ACC112 (cell line): ENCODE measurements around the gene SLC27A2.

Source experiments
- H2AFZ ChIP-seq: fragments of 200-600 bp; sonication (generic); one replicate; pipeline ENCODE4 v1.6.0; 2017; ENCODE audit warnings: antibody characterized with exemption, low read length; ENCODE audit not compliant: unreplicated experiment
- H3K27ac ChIP-seq: fragments of 200-600 bp; sonication (generic); 2 replicates; pipeline ENCODE4 v1.5.1; 2014; ENCODE audit warnings: low read depth, mild to moderate bottlenecking, antibody characterized with exemption, low read length, moderate library complexity
- H3K27me3 ChIP-seq: fragments of 200-600 bp; sonication (generic); 2 replicates; pipeline ENCODE4 v1.6.1; 2014; ENCODE audit warnings: mild to moderate bottlenecking, antibody characterized with exemption, low read length, moderate library complexity, mixed read lengths; ENCODE audit not compliant: insufficient read depth
- H3K36me3 ChIP-seq: fragments of 200-600 bp; sonication (generic); 2 replicates; pipeline ENCODE4 v1.6.1; 2016; ENCODE audit warnings: mild to moderate bottlenecking, antibody characterized with exemption, low read length, moderate library complexity, mixed read lengths; ENCODE audit not compliant: insufficient read depth
- H3K4me1 ChIP-seq: fragments of 200-600 bp; sonication (generic); one replicate; pipeline ENCODE4 v1.6.1; 2016; ENCODE audit warnings: low read length, mixed read lengths; ENCODE audit not compliant: insufficient read depth, unreplicated experiment, control insufficient read depth
- H3K4me3 ChIP-seq: fragments of 200-600 bp; sonication (generic); 2 replicates; pipeline ENCODE4 v1.5.1; 2014; ENCODE audit warnings: mild to moderate bottlenecking, low read depth, low read length
- H3K79me2 ChIP-seq: fragments of 200-600 bp; sonication (generic); one replicate; pipeline ENCODE4 v1.6.0; 2016; ENCODE audit warnings: low read length; ENCODE audit not compliant: control insufficient read depth, unreplicated experiment, insufficient read depth

Gene SLC27A2

GRCh38 chr15:50235794-50236193, 53.8 kb downstream of the SLC27A2 start:
- H3K27ac ChIP-seq, result no peak overlapping the region

DNA sequence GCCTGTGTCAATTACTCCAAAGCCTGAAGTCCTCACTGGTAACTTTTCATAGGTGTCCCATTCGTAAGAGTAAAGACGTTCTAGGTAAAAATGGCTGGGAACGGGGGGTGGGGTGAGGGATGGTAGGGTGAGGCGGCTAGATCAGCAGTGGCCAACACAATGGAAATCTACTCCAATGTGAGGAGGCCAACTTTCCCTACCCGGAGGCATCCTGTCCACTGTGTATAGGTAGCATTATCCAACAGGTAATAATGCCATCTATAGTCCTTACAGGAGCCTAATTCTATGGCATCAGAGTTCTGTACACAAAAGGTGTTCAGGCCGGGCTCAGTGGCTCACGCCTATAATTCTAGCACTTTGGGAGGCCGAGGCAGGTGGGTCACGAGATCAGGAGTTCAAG, 54.4 kb downstream of the SLC27A2 start:
- Histone ChIP-seq H3K79me2 (no peaks in the 10 kb centered on the region), H2AFZ (no peak overlapping the region), H3K27me3 (no peaks in the 10 kb centered on the region), H3K4me1 (peaks cover 5% of the 10 kb centered on the region), H3K36me3 (no peaks in the 10 kb centered on the region), H3K4me3 (no peak overlapping the region), H3K27ac (no peak overlapping the region)

More at GRCh38 chr15:50235794-50236193, 53.8 kb downstream of the SLC27A2 start:
- H3K4me3 ChIP-seq, result no peak overlapping the region
- peaks cover 3% of the 10 kb centered on the region for H3K4me1 ChIP-seq
- H3K36me3 ChIP-seq, result no peaks in the 10 kb centered on the region
- no peak overlapping the region for H2AFZ ChIP-seq
- no peaks in the 10 kb centered on the region for H3K79me2 ChIP-seq
- no peaks in the 10 kb centered on the region for H3K27me3 ChIP-seq

- Histone ChIP-seq H3K27me3 (no peaks in the 10 kb centered on the region), H3K36me3 (no peaks in the 10 kb centered on the region), H3K4me1 (peaks cover 7% of the 10 kb centered on the region), H3K27ac (no peak overlapping the region), H3K4me3 (no peak overlapping the region), H2AFZ (no peak overlapping the region), H3K79me2 (no peaks in the 10 kb centered on the region)
Observed at GRCh38 chr15:50238255-50238654, 56.3 kb downstream of the SLC27A2 start.

GRCh38 chr15:50241684-50242450, 59.9 kb downstream of the SLC27A2 start:
- Histone ChIP-seq H3K36me3 (no peaks in the 10 kb centered on the region), H2AFZ (no peak overlapping the region), H3K4me1 (peaks cover 4% of the 10 kb centered on the region)

DNA sequence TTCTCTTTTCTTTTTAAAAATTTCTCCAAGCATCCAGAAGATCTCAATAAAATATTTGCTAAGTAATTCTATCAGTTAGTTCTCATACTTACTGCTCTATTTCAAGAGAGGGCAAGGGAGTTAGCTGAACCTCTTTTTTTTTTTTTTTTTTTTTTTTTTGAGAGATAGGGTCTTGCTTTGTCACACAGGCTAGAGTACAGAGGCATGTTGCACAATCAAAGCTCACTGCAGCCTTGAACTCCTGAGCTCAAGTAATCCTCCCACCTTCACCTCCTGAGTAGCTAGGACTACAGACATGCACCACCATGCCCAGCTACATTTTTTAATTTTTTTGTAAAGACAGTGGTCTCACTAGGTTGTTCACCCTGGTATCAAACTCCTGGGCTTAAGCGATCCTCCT, 62.2 kb downstream of the SLC27A2 start:
- Histone ChIP-seq H3K27ac (no peak overlapping the region), H3K27me3 (no peaks in the 10 kb centered on the region), H2AFZ (no peak overlapping the region), H3K4me3 (no peak overlapping the region), H3K36me3 (no peaks in the 10 kb centered on the region), H3K79me2 (no peaks in the 10 kb centered on the region), H3K4me1 (peaks cover 14% of the 10 kb centered on the region)

More at GRCh38 chr15:50241684-50242450, 59.9 kb downstream of the SLC27A2 start:
- Histone ChIP-seq H3K27me3 (no peaks in the 10 kb centered on the region), H3K79me2 (no peaks in the 10 kb centered on the region), H3K27ac (no peak overlapping the region), H3K4me3 (no peak overlapping the region)

GRCh38 chr15:50244959-50245624, 63.1 kb downstream of the SLC27A2 start:
- H3K27ac ChIP-seq, result no peak overlapping the region
- peaks cover 18% of the 10 kb centered on the region for H3K4me1 ChIP-seq
- H3K79me2 ChIP-seq, result no peaks in the 10 kb centered on the region
- H3K4me3 ChIP-seq, result no peak overlapping the region
- H2AFZ ChIP-seq, result no peak overlapping the region
- H3K27me3 ChIP-seq, result no peaks in the 10 kb centered on the region
- H3K36me3 ChIP-seq, result no peaks in the 10 kb centered on the region

DNA sequence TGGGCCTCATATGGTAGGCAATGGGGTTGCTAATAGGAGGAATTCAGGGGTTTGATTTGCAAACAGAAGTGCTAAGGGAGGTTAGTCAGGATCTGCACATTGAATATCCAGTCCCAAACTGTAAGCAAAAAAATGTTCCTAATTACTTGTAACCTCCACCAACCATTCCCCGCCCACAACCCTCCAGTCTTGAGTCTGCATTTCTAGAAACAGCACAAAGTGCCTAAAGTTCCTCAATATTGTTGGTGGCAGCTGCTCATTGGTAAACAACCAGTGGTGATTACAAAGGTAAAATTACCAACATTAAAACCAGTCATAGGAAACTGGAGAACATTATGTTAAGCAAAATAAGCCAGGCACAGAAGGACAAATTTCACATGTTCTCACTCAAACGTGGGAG, 64.6 kb downstream of the SLC27A2 start:
- peaks cover 19% of the 10 kb centered on the region for H3K4me1 ChIP-seq
- H3K27me3 ChIP-seq, result peaks cover 6% of the 10 kb centered on the region; the same call in 1 of the 2 replicates
- no peaks in the 10 kb centered on the region for H3K79me2 ChIP-seq
- no peak overlapping the region for H3K4me3 ChIP-seq
- no peaks in the 10 kb centered on the region for H3K36me3 ChIP-seq
- no peak overlapping the region for H2AFZ ChIP-seq
- H3K27ac ChIP-seq, result no peak overlapping the region

DNA sequence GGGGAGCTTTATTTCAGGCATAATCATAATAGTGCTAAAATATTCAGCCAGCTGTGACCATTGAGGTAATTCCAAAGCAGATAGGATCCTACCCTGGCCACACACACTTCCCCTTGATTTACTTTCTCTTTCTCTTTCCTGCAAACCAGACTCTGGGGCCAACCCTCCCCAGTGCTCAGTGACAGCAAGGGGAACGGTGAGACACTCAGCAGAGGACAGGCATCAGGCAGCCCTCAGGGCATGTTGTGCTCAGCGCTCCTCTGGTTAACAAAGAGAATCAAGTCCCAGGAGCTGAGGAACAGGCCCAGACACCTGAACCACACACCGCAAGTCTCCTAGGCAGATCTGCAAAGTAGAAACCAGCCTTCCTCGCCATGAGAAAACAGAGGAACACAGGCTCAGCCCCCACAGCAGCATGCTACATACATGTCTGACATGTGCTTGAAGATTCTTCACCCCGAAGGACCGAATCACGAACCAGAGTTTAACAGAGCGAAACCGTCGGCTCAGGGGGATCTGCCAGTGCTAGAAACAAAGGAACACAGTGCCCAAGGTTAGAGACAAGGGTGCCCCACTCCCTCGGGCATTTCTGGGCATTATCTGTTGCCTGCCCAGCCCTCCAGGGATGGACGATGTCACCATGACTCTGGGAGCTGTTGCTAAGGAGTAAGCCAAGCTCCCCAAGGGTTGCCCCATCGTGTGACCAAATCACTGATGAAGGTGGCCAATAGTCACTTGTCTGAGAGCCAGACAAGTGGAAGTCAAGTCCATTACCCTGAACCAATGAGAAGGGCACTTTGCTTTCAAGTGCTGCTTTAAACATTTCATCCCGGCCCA, 66.0 kb downstream of the SLC27A2 start:
- H2AFZ ChIP-seq, result peak overlapping the region; percentile 22
- H3K4me3 ChIP-seq, result no peak overlapping the region
- H3K36me3 ChIP-seq, result no peaks in the 10 kb centered on the region
- peaks cover 6% of the 10 kb centered on the region; the same call in 1 of the 2 replicates for H3K27me3 ChIP-seq
- H3K27ac ChIP-seq, result no peak overlapping the region
- no peaks in the 10 kb centered on the region for H3K79me2 ChIP-seq
- H3K4me1 ChIP-seq, result peaks cover 19% of the 10 kb centered on the region

DNA sequence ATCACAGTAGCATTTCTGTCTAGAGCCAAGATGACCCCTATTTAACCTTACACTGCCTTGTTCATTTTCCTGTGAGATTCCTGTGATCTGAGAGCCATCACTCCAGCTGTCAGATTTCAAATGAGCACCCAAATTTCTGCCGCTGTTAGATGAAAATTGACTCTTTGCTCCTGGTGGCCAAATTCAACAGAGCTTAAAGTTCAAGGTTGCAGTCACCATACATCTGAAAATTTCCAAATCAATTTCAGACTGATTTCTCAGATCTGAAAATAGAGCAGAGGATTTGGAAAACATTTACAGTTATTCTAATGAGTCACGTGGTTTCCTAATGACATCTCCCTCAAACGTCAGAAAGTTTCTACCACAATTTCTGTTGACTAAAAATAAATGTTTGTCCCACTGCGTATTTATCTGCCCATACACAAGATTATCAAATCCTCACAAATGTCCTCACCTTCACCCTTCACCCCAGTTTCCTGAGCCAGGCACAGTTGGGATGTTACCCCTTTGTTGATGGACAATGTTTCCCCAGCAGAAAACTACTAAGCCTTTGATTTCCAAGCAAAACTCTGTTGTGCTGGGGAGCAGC, 67.1 kb downstream of the SLC27A2 start:
- Histone ChIP-seq H3K27ac (no peak overlapping the region), H3K79me2 (no peaks in the 10 kb centered on the region), H3K4me3 (no peak overlapping the region), H2AFZ (no peak overlapping the region), H3K4me1 (peaks cover 19% of the 10 kb centered on the region), H3K36me3 (no peaks in the 10 kb centered on the region), H3K27me3 (peaks cover 6% of the 10 kb centered on the region; the same call in 1 of the 2 replicates)

DNA sequence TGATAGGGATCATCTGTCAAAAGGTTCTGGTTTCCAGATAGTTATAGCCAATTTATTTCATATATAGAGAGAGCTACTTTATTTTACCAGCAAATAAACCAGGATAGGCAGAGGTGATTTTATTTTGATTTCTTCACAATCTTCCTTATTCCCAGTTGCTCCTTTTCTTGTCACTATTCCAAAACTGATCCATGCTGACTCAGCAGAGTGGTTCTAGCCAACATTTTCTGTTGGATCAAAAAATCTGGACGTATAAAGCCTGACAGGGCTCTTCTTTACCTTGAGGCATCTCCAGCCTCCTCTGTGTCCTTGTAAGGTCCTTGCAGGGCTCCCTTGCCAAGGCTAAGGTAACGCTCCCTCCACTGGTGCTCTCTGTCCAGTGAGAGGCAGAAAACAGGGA, 67.7 kb downstream of the SLC27A2 start:
- Histone ChIP-seq H3K4me3 (no peak overlapping the region), H2AFZ (no peak overlapping the region), H3K27ac (no peak overlapping the region), H3K36me3 (no peaks in the 10 kb centered on the region), H3K4me1 (peaks cover 19% of the 10 kb centered on the region), H3K79me2 (no peaks in the 10 kb centered on the region), H3K27me3 (peaks cover 6% of the 10 kb centered on the region; the same call in 1 of the 2 replicates)
